PC-3 (cell line): Measurements from ENCODE around the gene DOK7.

Experiments
- CTCF ChIP-seq: fragments of 300-600 bp; sonication (generic); conservative IDR thresholded peaks from 2 replicates; pipeline ENCODE4 v1.5.1; 2017; ENCODE audit warnings: antibody characterized with exemption, low read depth, mild to moderate bottlenecking, low read length
- EZH2phosphoT487 ChIP-seq: fragments of 300-600 bp; sonication (generic); IDR thresholded peaks from 2 replicates; pipeline ENCODE4 v1.6.1; 2018; ENCODE audit warnings: mild to moderate bottlenecking, antibody characterized with exemption, low read length, borderline replicate concordance

DNA sequence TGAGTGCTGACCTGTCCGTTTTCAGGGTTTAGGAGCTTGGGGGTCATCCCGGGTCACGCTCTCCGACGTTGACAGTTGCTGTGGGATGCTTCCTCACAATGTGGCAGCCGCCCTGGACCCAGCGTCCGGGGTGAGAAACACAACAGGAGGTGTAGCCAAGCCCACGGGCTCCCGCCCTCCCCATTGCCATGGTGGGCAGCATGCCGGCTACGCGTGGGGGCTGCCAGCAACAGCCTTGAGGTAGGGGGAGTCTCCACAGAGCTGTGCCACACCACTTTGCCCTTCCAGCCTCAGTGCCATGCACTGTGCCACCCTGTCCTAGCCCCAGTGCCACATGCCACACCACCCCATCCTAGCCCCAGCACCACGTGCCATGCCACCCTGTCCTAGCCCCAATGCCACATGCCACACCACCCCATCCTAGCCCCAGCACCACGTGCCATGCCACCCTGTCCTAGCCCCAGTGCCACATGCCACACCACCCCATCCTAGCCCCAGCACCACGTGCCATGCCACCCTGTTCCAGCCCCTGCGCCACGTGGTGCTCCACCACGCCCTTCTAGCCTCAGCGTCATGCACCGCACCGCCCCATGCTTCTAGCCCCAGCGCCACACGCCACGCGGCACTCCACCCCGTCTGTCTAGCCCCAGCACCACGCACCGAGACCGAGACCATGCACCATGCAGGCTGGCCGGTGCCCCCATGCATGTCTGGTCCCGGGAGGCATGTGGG, 29.8 kb upstream of the DOK7 start:
- TF ChIP-seq CTCF (no peak), EZH2phosphoT487 (no peak)
